Panc1 (cell line): ENCODE results near the gene STPG4. TPM values are rescaled to one million over a fixed set of nuclear protein-coding genes. Genes with fewer than 3 reads are reported as not detected.

Source experiments
- ATAC-seq: fragments of 200-7000 bp; cut with Tn5 transposase; 2 replicates; pipeline ENCODE4 v1.9.1; 2020; ENCODE audit warnings: mild to moderate bottlenecking, moderate library complexity
- BruUV-seq: library from RNA; stranded (reverse); fragments of 400-500 nt; replicated peaks from 2 replicates; lab custom pipeline; 2021; lab: Mats Ljungman, UMichigan
- CTCF ChIA-PET: fragments of 300-600 bp; sonication (Branson Sonifier 250); formaldehyde crosslinking; loops from one replicate; lab custom pipeline; 2022; ENCODE audit warnings: antibody characterized with exemption; lab: Charles Lee
- POLR2A ChIA-PET: fragments of 300-600 bp; sonication (Branson Sonifier 250); formaldehyde crosslinking; loops from one replicate; lab custom pipeline; 2022; ENCODE audit warnings: antibody characterized with exemption; lab: Charles Lee
- DNase-seq: peaks from one replicate; pipeline ENCODE4 v3.0.0-alpha.2; 2010; ENCODE audit warnings: low read depth, low spot score
- H3K27ac ChIP-seq: 2 replicates; pipeline ENCODE4 v1.5.1; 2011; ENCODE audit warnings: mild to moderate bottlenecking, low read length, inconsistent platforms
- H3K27me3 ChIP-seq: fragments of 200-500 bp; sonication (Bioruptor generic); 2 replicates; pipeline ENCODE4 v1.6.0; 2014; ENCODE audit warnings: low read length, inconsistent platforms; ENCODE audit not compliant: control insufficient read depth, insufficient read depth
- H3K36me3 ChIP-seq: fragments of 200-500 bp; sonication (Bioruptor generic); 2 replicates; pipeline ENCODE4 v1.5.1; 2014; ENCODE audit warnings: inconsistent platforms, mild to moderate bottlenecking, low read length, moderate library complexity; ENCODE audit not compliant: control insufficient read depth, insufficient read depth
- H3K4me1 ChIP-seq: 2 replicates; pipeline ENCODE4 v1.5.1; 2011; ENCODE audit warnings: inconsistent platforms, mild to moderate bottlenecking, low read length, moderate library complexity; ENCODE audit not compliant: control insufficient read depth, insufficient read depth
- H3K4me3 ChIP-seq, 2 experiments: 2 replicates each; pipeline ENCODE4 v1.5.1; 2011 to 2012; ENCODE audit warnings: low read depth in 2 of 2, low read length in 2 of 2, mild to moderate bottlenecking in 2 of 2, inconsistent platforms in 1 of 2, moderate library complexity in 1 of 2
- H3K9me3 ChIP-seq: fragments of 200-500 bp; sonication (Bioruptor generic); 2 replicates; pipeline ENCODE4 v1.5.1; 2014; ENCODE audit warnings: low read depth, mild to moderate bottlenecking, inconsistent platforms, low read length, moderate library complexity; ENCODE audit not compliant: control insufficient read depth, insufficient read depth
- POLR2AphosphoS5 ChIP-seq: IDR thresholded peaks from 2 replicates; pipeline ENCODE4 v1.6.1; 2012; ENCODE audit warnings: mild to moderate bottlenecking, low read depth, low read length, moderate library complexity
- SIN3A ChIP-seq: IDR thresholded peaks from 2 replicates; pipeline ENCODE4 v1.6.1; 2012; ENCODE audit warnings: low read depth, mild to moderate bottlenecking, low read length, moderate library complexity, borderline replicate concordance; ENCODE audit not compliant: insufficient read depth
- TCF7L2 ChIP-seq: IDR thresholded peaks from 2 replicates; pipeline ENCODE4 v1.6.1; 2011; ENCODE audit warnings: mild to moderate bottlenecking, low read depth, low read length, inconsistent platforms
- in situ Hi-C: cut with HindIII; loops from 2 replicates; pipeline ENCODE4 v1.10.0; 2016; ENCODE audit warnings: low sequenced_read_pairs, low pct_unique_long_range_greater_than_20kb
- intact Hi-C: fragments of 100-400 bp; cut with micrococcal nuclease; formaldehyde crosslinking; loops from one replicate; pipeline ENCODE4 v1.10.0; 2022; ENCODE audit not compliant: unreplicated experiment
- total RNA-seq: library from RNA; stranded (reverse); gene quantifications from one replicate; pipeline ENCODE4 v1.2.1, GENCODE V29; 2021; ENCODE audit not compliant: unreplicated experiment
- TF ChIP-seq, protein P1 (sequence below), 2 experiments: IDR thresholded peaks; 2 replicates each; pipeline ENCODE4 v1.6.1; 2011 to 2012; ENCODE audit warnings: low read depth in 2 of 2, control low read depth in 1 of 2, low read length in 1 of 2, mild to moderate bottlenecking in 1 of 2, moderate library complexity in 1 of 2; ENCODE audit not compliant: insufficient read depth in 1 of 2
- TF ChIP-seq, protein P2 (sequence below): fragments of 450-650 bp; IDR thresholded peaks from 2 replicates; pipeline ENCODE4 v1.5.1; 2017; ENCODE audit warnings: mild to moderate bottlenecking

Gene STPG4
- total RNA-seq, 1 experiment from 2014 or later = 0.36 TPM

DNA sequence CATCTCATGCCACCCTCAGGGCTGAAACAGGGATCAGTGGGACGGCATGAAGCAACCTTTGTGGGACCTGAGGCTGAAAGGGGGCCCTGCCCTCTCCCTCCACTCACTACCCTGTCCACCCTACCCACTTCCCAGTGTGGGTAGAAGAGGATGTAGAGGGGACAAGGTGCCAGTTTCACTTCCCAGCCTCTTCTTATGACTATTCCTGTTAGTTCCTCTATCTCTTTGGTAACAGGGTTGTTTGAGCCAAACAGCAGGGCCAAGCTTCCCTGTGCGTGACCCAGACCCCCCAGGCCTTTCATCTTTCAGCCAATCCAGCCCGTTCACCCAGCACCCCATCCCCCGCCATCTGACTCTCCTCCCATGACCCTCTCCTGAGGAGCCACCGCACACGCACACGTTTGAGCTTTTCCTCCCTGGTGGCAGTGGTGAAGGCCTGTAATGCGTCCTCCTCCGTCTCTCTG is 82.3 kb downstream of the STPG4 start:
- Histone ChIP-seq H3K4me3 (no peak overlapping the region), H3K9me3 (no peaks in the 10 kb centered on the region), H3K36me3 (no peaks in the 10 kb centered on the region), H3K27ac (peak overlapping the region; percentile 54; the same call in 1 of the 2 replicates), H3K27me3 (no peaks in the 10 kb centered on the region), H3K4me1 (peaks cover 57% of the 10 kb centered on the region)
- DNase-seq = no peak
- TF ChIP-seq SIN3A (no peak), POLR2AphosphoS5 (no peak)
- TF ChIP-seq, protein P1, sequence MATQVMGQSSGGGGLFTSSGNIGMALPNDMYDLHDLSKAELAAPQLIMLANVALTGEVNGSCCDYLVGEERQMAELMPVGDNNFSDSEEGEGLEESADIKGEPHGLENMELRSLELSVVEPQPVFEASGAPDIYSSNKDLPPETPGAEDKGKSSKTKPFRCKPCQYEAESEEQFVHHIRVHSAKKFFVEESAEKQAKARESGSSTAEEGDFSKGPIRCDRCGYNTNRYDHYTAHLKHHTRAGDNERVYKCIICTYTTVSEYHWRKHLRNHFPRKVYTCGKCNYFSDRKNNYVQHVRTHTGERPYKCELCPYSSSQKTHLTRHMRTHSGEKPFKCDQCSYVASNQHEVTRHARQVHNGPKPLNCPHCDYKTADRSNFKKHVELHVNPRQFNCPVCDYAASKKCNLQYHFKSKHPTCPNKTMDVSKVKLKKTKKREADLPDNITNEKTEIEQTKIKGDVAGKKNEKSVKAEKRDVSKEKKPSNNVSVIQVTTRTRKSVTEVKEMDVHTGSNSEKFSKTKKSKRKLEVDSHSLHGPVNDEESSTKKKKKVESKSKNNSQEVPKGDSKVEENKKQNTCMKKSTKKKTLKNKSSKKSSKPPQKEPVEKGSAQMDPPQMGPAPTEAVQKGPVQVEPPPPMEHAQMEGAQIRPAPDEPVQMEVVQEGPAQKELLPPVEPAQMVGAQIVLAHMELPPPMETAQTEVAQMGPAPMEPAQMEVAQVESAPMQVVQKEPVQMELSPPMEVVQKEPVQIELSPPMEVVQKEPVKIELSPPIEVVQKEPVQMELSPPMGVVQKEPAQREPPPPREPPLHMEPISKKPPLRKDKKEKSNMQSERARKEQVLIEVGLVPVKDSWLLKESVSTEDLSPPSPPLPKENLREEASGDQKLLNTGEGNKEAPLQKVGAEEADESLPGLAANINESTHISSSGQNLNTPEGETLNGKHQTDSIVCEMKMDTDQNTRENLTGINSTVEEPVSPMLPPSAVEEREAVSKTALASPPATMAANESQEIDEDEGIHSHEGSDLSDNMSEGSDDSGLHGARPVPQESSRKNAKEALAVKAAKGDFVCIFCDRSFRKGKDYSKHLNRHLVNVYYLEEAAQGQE (IDR thresholded peaks at IDR 0.05; ENCODE audit: insufficient read depth in 1 of 2, low read depth in 2 of 2, low read length in 1 of 2) = no peak
- TF ChIP-seq, protein P2, sequence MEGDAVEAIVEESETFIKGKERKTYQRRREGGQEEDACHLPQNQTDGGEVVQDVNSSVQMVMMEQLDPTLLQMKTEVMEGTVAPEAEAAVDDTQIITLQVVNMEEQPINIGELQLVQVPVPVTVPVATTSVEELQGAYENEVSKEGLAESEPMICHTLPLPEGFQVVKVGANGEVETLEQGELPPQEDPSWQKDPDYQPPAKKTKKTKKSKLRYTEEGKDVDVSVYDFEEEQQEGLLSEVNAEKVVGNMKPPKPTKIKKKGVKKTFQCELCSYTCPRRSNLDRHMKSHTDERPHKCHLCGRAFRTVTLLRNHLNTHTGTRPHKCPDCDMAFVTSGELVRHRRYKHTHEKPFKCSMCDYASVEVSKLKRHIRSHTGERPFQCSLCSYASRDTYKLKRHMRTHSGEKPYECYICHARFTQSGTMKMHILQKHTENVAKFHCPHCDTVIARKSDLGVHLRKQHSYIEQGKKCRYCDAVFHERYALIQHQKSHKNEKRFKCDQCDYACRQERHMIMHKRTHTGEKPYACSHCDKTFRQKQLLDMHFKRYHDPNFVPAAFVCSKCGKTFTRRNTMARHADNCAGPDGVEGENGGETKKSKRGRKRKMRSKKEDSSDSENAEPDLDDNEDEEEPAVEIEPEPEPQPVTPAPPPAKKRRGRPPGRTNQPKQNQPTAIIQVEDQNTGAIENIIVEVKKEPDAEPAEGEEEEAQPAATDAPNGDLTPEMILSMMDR = no peak
- intact Hi-C loops = no loop called here
- BruUV-seq = no TSS peak
- CTCF ChIA-PET = no interaction called here
- in situ Hi-C loops = no loop called here
- no peak for ATAC-seq
- POLR2A ChIA-PET = no interaction called here

DNA sequence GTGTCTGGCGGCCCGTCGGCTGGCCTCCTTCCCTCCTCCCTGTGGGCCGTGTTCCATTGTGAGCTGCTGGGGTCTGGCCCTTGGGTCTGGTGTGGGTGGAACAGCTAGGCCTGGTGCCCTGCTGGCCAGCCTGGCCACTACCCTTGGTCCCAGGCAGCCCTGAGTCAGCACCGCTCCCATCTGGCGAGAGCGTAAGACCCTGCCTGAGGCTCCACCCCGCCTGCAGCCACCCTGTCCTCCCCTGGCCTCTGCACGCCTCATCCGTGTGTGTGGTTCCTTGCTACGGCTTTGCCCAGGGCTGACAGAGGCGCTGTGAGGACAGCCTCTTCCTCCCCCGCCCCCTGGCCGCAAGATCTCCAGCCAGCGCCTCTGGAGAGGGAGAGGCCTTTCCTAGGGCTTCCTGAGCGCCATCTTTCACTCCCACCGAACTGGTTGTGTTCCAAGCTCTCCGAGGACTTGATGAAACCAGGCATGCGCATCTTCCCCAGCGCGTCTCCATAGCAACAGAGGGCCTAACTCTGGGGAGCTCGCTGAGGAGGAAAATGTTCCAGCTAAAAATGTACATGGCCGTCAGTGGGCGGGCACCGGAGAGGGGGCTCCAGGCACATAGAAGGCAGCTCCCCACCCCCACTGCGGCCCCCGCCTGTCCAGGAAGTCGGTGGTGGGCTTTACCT is 83.0 kb downstream of the STPG4 start:
- in situ Hi-C loops = no loop called here
- TF ChIP-seq, protein P2 = no peak
- TF ChIP-seq SIN3A (no peak), POLR2AphosphoS5 (no peak), TCF7L2 (no peak)
- TF ChIP-seq, protein P1 (IDR thresholded peaks at IDR 0.05; ENCODE audit: insufficient read depth in 1 of 2, low read depth in 2 of 2, low read length in 1 of 2) = no peak
- Histone ChIP-seq H3K4me1 (peaks cover 51% of the 10 kb centered on the region), H3K27me3 (no peaks in the 10 kb centered on the region), H3K4me3 (no peak overlapping the region), H3K27ac (peak overlapping the region; percentile 85; the same call in 1 of the 2 replicates), H3K9me3 (no peaks in the 10 kb centered on the region), H3K36me3 (no peaks in the 10 kb centered on the region)
- no peak for DNase-seq
- CTCF ChIA-PET = no interaction called here
- intact Hi-C loops = no loop called here
- no peak for ATAC-seq
- POLR2A ChIA-PET = no interaction called here
- no TSS peak for BruUV-seq
